IPS-11a (cell line): ENCODE measurements around the gene TTYH1.

Source experiments
- H3K4me3 ChIP-seq: one replicate; pipeline ENCODE4 v1.5.1; 2013; ENCODE audit warnings: low read depth, low read length, control low read depth

The TTYH1 gene

DNA sequence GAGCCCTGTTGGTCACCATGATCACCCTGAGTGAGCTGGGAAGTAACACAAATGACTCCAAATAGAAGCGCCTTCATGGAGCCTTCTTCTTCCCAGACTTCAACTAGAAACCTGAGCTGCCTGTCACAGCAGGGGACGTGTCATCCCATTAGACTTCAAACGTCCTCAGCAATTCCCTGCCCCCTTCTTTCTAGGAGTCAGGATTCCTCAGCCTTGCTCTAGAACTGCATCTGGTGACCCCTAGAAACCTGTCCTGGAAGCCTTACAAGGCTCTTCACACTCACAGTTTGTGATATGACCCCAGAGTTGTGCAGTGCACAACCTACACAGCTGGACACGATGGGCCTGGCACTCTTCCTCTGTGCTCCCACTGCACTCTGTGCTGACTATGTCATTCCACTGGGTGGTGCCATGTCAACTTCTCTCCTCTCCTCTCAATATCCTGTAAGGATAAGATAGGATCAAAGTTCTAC, 23.6 kb upstream of the TTYH1 start:
- no peak overlapping the region for H3K4me3 ChIP-seq

DNA sequence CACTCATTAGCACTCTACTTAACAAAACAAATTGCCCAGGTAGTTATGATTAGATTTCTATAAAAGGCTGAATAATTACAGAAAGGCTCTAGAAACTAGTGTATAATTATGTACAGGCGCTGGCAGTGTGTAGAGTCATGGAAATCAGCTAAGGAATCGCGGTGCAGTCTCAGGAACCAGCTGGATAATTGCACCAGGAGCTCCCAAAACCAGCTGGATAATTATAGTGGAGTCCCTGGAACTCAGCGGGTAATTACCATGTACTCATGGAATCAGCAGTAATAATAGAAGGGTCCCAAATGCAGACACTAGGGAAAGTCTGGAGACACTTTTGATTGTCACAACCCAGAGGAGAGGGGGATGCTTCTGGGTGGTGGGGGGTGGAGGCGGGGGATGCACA, 23.2 kb upstream of the TTYH1 start:
- no peak overlapping the region for H3K4me3 ChIP-seq

DNA sequence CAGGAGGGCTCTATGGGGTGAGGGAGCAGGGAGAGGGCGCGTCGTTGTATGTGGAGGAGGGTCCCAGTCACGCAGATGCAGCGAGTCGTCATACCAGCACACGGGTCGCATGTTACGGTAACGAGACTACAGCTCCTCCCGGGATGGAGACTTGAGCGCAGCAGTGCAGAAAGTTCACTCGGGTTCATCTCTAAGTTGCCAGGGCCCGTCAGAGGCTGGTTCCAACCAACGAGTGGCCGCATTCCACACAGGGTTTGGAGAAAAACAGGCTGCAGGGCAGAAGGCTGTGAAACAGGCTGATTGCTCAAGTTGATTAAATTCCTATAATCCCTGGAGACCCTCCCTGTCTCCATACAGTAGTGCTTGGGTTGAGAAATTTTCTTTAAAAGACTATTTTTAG, 21.9 kb upstream of the TTYH1 start:
- H3K4me3 ChIP-seq: no peak overlapping the region

GRCh38 chr19:54395685-54396084, 19.6 kb upstream of the TTYH1 start:
- no peak overlapping the region for H3K4me3 ChIP-seq

DNA sequence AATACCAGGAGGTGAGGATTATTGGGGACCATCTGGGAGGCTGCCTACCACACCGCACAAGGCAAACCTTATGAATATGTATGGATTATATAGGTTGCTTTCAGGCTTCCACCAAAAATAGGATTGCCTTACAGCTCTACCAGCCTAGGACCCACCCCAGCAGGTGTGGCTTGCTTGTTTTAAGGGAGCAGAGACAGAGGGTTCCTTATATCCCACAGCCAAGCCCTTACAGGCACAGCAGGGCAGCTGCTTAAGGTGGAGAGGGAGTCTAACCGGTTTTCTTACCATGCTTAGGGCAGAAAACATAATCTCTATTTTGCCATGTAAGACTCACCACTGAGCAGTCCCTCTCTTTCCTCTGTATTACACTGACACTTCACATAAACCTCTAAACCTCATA, 16.1 kb upstream of the TTYH1 start:
- no peak overlapping the region for H3K4me3 ChIP-seq

- no peak overlapping the region for H3K4me3 ChIP-seq
Observed at GRCh38 chr19:54400913-54401312, 14.4 kb upstream of the TTYH1 start.

GRCh38 chr19:54403054-54403453, 12.2 kb upstream of the TTYH1 start:
- H3K4me3 ChIP-seq: no peak overlapping the region

DNA sequence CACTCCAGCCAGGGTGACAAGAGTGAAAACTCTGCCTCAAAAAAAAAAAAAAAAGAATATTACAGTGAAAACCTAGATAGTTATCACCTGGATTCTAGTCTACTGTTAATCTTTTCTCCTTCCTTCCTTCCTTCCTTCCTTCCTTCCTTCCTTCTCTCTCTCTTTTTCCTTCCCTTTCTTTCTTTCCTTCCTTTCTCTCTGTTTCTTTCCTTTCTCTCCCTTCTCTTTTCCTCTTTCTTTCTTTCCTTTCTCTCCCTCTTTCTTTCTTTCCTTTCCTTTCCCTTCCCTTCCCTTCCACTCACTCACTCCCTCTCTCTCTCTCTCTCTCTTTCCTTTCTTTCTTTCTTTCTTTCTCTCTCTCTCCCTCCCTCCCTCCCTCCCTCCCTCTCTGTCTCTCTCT, 9.6 kb upstream of the TTYH1 start:
- H3K4me3 ChIP-seq: no peak overlapping the region

DNA sequence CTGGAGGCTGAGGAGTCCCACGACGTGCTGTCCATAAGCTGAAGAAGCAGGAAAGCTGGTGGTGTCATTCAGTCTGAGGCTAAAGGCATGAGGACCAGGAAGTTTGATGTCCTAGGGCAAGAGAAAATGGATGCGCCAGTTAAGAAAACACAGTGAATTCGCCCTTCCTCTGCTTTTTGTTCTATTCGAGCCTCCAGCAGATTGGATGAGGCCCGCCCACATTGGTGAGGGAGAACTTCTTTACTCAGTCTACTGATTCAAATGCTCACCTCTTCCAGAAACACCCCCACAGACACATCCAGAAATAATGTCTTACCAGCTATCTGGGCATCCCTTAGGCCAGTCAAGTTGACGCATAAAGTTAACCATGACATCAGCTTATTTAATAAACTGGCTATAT, 7.5 kb upstream of the TTYH1 start:
- H3K4me3 ChIP-seq: no peak overlapping the region

GRCh38 chr19:54408456-54409026, 6.7 kb upstream of the TTYH1 start:
- no peak overlapping the region for H3K4me3 ChIP-seq

DNA sequence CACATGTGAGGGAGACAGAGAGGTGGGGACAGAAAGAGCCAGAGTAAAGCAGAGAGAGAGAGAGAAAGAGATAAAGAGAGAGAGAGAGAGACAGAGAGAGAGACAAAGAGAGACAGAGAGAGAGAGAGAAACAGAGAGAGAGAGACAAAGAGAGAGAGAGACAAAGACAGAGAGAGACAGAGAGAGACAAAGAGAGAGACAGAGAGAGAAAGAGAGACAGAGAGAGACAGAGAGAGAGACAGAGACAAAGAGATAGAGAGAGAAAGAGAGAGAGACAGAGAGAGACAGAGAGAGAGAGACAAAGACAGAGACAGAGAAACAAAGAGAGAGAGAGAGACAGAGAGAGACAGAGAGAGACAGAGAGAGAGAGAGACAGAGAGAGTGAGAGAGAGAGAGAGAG, 4.2 kb upstream of the TTYH1 start:
- H3K4me3 ChIP-seq: no peak overlapping the region

DNA sequence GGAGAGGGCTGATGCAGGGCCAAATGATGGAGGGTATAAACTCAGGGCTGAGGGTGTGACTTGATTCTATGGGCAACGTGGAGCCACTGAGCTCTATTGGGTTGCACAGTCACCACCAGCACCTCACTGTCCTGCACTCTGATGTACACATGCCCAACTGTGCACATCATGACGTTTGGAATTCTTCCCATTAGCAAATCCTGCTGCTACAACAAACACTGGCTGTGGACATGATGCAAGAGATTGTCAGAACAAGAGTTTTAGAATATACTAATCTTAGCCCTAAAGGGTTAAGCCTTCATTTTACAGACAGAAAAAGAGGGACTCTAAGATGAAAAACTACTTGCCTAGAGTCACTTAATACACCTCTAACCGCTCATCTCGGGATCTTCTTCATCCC, 2.4 kb upstream of the TTYH1 start:
- no peak overlapping the region for H3K4me3 ChIP-seq

GRCh38 chr19:54414156-54414555, 1.1 kb upstream of the TTYH1 start:
- H3K4me3 ChIP-seq: no peak overlapping the region

GRCh38 chr19:54415901-54416673, 823 bp downstream of the TTYH1 start:
- H3K4me3 ChIP-seq: peak overlapping the region; percentile 53

GRCh38 chr19:54416695-54417491, 1.6 kb downstream of the TTYH1 start:
- no peak overlapping the region for H3K4me3 ChIP-seq

GRCh38 chr19:54418030-54418929, 3.0 kb downstream of the TTYH1 start:
- no peak overlapping the region for H3K4me3 ChIP-seq

- H3K4me3 ChIP-seq: no peak overlapping the region
Observed at GRCh38 chr19:54418930-54419800, 3.9 kb downstream of the TTYH1 start.

GRCh38 chr19:54420068-54420382, 4.8 kb downstream of the TTYH1 start:
- no peak overlapping the region for H3K4me3 ChIP-seq

- H3K4me3 ChIP-seq: no peak overlapping the region
Observed at GRCh38 chr19:54420383-54421168, 5.3 kb downstream of the TTYH1 start.
